ENCODE measurements around the gene MOCS3.

GRCh38 chr20:50980851-50981713, 22.5 kb downstream of the MOCS3 start:
- TF ChIP-seq ESRRA (CRISPR knock-in tag; IDR thresholded peaks at IDR 0.05; ENCODE audit: low read depth) (no peak), ZNF274 (CRISPR knock-in tag; IDR thresholded peaks at IDR 0.05) (no peak), POLR2A (IDR thresholded peaks at IDR 0.05; ENCODE audit: insufficient read depth in 1 of 2, low read depth in 2 of 2, low read length in 2 of 2) (no peak), BCL3 (CRISPR knock-in tag; IDR thresholded peaks at IDR 0.05) (no peak), KDM4B (CRISPR knock-in tag; IDR thresholded peaks at IDR 0.05) (no peak), ZBTB40 (IDR thresholded peaks at IDR 0.05) (no peak), ZBTB40 (CRISPR knock-in tag; IDR thresholded peaks at IDR 0.05) (no peak), MXI1 (IDR thresholded peaks at IDR 0.05; ENCODE audit: borderline replicate concordance, low read depth, low read length) (no peak), HOXA9 (CRISPR knock-in tag; IDR thresholded peaks at IDR 0.05; ENCODE audit: borderline replicate concordance) (no peak), RBFOX2 (IDR thresholded peaks at IDR 0.05; ENCODE audit: low read depth, low read length) (no peak)

Measured in HepG2 (cell line).